Osteoblast (primary cell): ENCODE results near the gene RAPGEF1. TPM values are rescaled to one million over a fixed set of nuclear protein-coding genes. Genes with fewer than 3 reads are reported as not detected.

Experiments used
- DNase-seq: peaks from one replicate; pipeline ENCODE4 v3.0.0; 2011; ENCODE audit warnings: low spot score, mixed read lengths; ENCODE audit not compliant: insufficient read length; ENCODE audit errors: missing footprints
- H2AFZ ChIP-seq: 2 replicates; pipeline ENCODE4 v1.6.0; 2011; ENCODE audit warnings: mild to moderate bottlenecking, low read length
- H3K27ac ChIP-seq: 2 replicates; pipeline ENCODE4 v1.5.1; 2011; ENCODE audit warnings: mild to moderate bottlenecking, low read depth, low read length, moderate library complexity
- H3K27me3 ChIP-seq: 2 replicates; pipeline ENCODE4 v1.6.0; 2012; ENCODE audit warnings: mild to moderate bottlenecking, control low read depth, inconsistent platforms, low read length, moderate library complexity; ENCODE audit not compliant: insufficient read depth
- H3K36me3 ChIP-seq: 2 replicates; pipeline ENCODE4 v1.5.1; 2011; ENCODE audit warnings: mild to moderate bottlenecking, low read length, control low read depth, moderate library complexity; ENCODE audit not compliant: insufficient read depth
- H3K4me1 ChIP-seq: 2 replicates; pipeline ENCODE4 v1.5.1; 2011; ENCODE audit warnings: mild to moderate bottlenecking, low read length, control low read depth, moderate library complexity; ENCODE audit not compliant: insufficient read depth
- H3K4me2 ChIP-seq: 2 replicates; pipeline ENCODE4 v1.6.0; 2011; ENCODE audit warnings: mild to moderate bottlenecking, low read length; ENCODE audit not compliant: insufficient read depth
- H3K4me3 ChIP-seq: fragments of 200-600 bp; sonication (generic); 3 replicates; pipeline ENCODE4 v1.5.1; 2012; ENCODE audit warnings: mild to moderate bottlenecking, low read length, inconsistent platforms; ENCODE audit not compliant: insufficient read depth
- H3K79me2 ChIP-seq: 2 replicates; pipeline ENCODE4 v1.6.0; 2012; ENCODE audit warnings: mild to moderate bottlenecking, low read length, control low read depth, inconsistent platforms; ENCODE audit not compliant: insufficient read depth
- H3K9me3 ChIP-seq: 2 replicates; pipeline ENCODE4 v1.5.1; 2011; ENCODE audit warnings: low read depth, low read length, control low read depth
- H4K20me1 ChIP-seq: 2 replicates; pipeline ENCODE4 v1.6.0; 2012; ENCODE audit warnings: mild to moderate bottlenecking, low read length, control low read depth; ENCODE audit not compliant: insufficient read depth
- total RNA-seq: library from RNA; depleted of rRNA; stranded (reverse); fragments of >200 nt; gene quantifications from 2 replicates; pipeline ENCODE4 v1.2.3, GENCODE V29; 2012
- TF ChIP-seq, protein P1 (sequence below): IDR thresholded peaks from 2 replicates; pipeline ENCODE4 v1.5.1; 2011; ENCODE audit warnings: mild to moderate bottlenecking, low read depth, low read length, moderate library complexity; ENCODE audit errors: extremely low read depth

Gene RAPGEF1
- total RNA-seq, 1 donor, result 34.7 TPM

DNA sequence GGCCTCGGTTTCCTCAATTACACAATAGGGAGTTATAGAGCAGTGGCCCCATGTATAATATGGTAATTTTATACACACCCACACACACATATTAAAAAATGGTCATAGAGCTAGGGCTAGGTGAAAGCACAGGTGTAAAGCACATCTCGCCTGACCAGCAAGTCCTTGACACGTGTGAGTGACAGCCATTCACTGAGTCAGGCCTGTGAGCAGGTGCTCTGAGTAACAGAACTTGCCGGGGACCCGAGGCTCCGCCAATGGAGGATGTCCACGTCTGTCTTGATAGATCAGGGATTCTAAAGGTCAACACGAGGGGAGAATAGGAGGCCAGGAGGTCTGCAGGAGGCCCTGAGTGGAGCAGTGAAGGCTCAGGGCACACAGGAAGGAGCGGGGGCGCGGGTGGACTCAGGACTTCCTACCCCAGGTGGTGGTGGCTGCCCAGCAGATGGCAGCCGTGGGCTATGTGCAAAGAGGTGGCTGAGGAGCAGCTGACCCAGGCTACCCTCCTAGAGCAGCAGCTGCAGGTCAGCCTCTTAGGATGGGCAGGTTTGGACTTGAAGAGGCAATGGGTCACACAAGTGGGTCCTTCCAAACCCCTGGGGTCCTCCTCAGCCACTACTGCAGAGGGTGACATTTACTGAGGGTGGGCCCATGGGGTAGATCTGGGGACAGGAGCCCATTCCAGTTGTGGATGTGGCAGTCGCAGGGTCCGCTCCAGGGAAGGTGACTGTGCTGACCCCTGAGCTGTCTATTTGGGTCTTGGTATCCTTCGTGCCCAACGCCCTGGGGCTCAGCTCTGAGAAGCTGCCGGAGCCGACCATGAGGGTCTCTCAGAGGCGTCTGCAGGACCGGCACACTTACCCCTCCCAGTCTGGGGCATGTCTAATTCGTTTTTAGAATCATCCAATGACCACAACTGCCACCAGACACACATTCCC lies 148.7 kb downstream of the RAPGEF1 start:
- Histone ChIP-seq H3K4me3 (no peak overlapping the region), H3K4me2 (no peak overlapping the region), H3K9me3 (no peaks in the 10 kb centered on the region), H3K79me2 (no peaks in the 10 kb centered on the region), H2AFZ (no peak overlapping the region), H3K4me1 (no peaks in the 10 kb centered on the region), H4K20me1 (no peaks in the 10 kb centered on the region), H3K36me3 (peaks cover 11% of the 10 kb centered on the region), H3K27ac (no peak overlapping the region), H3K27me3 (no peaks in the 10 kb centered on the region)
- DNase-seq, result peak; percentile 98
- TF ChIP-seq, protein P1, sequence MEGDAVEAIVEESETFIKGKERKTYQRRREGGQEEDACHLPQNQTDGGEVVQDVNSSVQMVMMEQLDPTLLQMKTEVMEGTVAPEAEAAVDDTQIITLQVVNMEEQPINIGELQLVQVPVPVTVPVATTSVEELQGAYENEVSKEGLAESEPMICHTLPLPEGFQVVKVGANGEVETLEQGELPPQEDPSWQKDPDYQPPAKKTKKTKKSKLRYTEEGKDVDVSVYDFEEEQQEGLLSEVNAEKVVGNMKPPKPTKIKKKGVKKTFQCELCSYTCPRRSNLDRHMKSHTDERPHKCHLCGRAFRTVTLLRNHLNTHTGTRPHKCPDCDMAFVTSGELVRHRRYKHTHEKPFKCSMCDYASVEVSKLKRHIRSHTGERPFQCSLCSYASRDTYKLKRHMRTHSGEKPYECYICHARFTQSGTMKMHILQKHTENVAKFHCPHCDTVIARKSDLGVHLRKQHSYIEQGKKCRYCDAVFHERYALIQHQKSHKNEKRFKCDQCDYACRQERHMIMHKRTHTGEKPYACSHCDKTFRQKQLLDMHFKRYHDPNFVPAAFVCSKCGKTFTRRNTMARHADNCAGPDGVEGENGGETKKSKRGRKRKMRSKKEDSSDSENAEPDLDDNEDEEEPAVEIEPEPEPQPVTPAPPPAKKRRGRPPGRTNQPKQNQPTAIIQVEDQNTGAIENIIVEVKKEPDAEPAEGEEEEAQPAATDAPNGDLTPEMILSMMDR, result peak; percentile 77

DNA sequence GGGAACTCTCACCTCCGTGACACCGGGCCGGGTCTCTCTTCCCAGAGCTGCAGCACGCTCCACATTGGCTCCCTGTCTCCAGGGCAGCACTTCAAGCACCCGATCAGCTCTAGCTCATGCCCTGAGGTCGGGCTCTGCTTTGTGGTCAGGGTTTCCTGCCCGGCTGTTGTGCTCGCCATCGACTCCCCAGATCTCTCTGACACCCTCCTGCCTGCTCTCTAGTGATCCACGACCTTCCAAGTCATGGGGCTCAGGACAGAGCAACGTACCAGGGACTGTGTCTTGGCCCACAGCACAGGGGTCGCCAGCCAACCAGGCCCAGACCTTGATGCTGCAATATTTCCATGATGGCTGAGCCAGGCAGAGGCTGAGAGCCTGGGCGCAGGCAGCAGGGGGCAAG lies 149.4 kb downstream of the RAPGEF1 start:
- Histone ChIP-seq H3K27ac (no peak overlapping the region), H3K4me2 (no peak overlapping the region), H3K4me1 (no peaks in the 10 kb centered on the region), H3K9me3 (no peaks in the 10 kb centered on the region), H2AFZ (no peak overlapping the region), H3K4me3 (no peak overlapping the region), H4K20me1 (no peaks in the 10 kb centered on the region), H3K36me3 (peaks cover 7% of the 10 kb centered on the region), H3K79me2 (no peaks in the 10 kb centered on the region), H3K27me3 (no peaks in the 10 kb centered on the region)
- TF ChIP-seq, protein P1, result no peak
- DNase-seq, result peak; percentile 68

DNA sequence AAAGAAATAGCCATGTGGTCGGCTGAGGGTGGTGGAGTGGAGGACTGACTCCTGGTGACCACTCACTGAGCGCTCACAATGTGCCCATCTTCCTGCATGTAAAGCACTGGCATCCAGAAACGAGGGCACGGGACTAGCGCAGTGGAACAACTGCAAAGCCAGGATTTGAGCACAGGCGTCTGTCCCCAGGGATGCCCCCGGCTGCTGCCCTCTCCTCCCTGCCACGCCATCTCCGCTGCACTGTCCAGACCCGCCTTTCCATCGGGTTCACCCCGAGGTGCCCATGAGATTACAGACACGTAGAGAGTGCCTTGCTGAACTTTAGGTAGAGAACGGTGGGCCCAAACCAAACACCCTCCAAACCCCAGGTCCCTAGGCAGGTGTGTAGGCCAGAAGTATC lies 149.9 kb downstream of the RAPGEF1 start:
- Histone ChIP-seq H3K4me1 (no peaks in the 10 kb centered on the region), H4K20me1 (no peaks in the 10 kb centered on the region), H3K27ac (no peak overlapping the region), H3K27me3 (no peaks in the 10 kb centered on the region), H3K9me3 (no peaks in the 10 kb centered on the region), H3K36me3 (peaks cover 11% of the 10 kb centered on the region), H2AFZ (no peak overlapping the region), H3K4me2 (no peak overlapping the region), H3K4me3 (no peak overlapping the region), H3K79me2 (no peaks in the 10 kb centered on the region)
- TF ChIP-seq, protein P1, result no peak
- peak; percentile 59 for DNase-seq

DNA sequence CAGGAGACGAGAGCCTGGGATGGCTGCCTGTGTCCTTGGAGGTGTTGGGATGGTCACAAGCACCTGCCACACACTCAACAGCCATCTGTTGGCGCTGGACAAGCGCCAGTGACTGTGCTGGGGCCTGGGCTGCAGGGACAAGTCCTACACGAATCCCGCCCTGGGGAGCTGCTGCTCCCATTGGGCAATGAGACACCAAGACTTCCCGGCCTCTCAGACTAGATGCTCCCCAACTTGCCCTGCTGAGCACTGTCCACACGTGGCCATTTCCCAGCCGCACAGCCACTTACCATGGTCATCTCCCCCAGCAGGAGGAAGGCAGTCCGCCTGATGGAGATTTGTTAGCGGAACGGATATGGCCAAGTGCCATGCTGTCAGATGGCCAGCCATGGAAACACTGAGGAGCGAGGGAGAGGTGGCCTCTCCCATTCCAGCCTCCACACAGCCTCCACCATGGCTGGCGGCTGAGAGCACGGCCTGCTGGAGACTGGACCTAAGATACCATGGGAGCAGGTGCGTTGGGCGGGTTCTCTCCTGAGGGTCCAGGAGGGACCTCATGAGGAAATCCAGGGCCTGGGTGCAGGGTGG lies 150.7 kb downstream of the RAPGEF1 start:
- H4K20me1 ChIP-seq, result no peaks in the 10 kb centered on the region
- no peaks in the 10 kb centered on the region for H3K9me3 ChIP-seq
- TF ChIP-seq, protein P1, result no peak
- peaks cover 19% of the 10 kb centered on the region for H3K36me3 ChIP-seq
- H3K4me1 ChIP-seq, result no peaks in the 10 kb centered on the region
- no peaks in the 10 kb centered on the region for H3K27me3 ChIP-seq
- no peak overlapping the region for H3K4me3 ChIP-seq
- DNase-seq, result peak; percentile 51
- no peak overlapping the region for H2AFZ ChIP-seq
- no peaks in the 10 kb centered on the region for H3K79me2 ChIP-seq
- H3K4me2 ChIP-seq, result no peak overlapping the region
- H3K27ac ChIP-seq, result no peak overlapping the region
